ENCODE data around the gene IKZF3. TPM values are rescaled to one million over a fixed set of nuclear protein-coding genes. Genes with fewer than 3 reads are reported as not detected.

IKZF3 gene
- total RNA-seq, 1 experiment from 2014 or later = 0.22 TPM

DNA sequence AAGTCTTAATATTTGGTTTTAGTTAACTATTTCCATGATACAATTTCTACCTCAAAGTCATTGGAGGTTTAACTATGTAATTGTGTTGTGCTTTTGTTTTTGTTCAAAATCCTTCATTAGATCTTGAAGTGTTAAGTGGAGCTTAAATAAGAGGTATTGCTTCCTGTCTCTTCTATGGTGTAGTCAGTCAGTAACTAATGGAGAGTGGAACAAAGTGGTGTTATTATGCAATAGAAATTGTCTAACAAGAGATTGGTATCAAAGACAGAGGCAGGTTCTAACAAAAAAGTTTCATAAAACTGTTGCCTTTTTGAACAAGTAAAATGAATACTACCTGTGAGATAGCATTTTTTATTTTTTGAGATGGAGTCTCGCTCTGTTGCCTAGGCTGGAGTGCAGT is 81.1 kb downstream of the IKZF3 start:
- no peak overlapping the region for H3K27ac Mint-ChIP-seq
- Histone ChIP-seq H3K18ac (ENCODE audit: insufficient read length, low read depth, low read length) (no peak overlapping the region), H2BK20ac (ENCODE audit: low read depth, low read length, poor library complexity, severe bottlenecking) (no peak overlapping the region)

More for the DNA sequence above, 81.1 kb downstream of the IKZF3 start:
- no peak overlapping the region for H4K5ac ChIP-seq (ENCODE audit: insufficient read length, low read depth, low read length)
- H3K14ac ChIP-seq (ENCODE audit: insufficient read depth, low read length) = no peak overlapping the region
- no peaks in the 10 kb centered on the region for H3K27me3 ChIP-seq (ENCODE audit: insufficient read depth, low read length)
- no peaks in the 10 kb centered on the region for H3K36me3 Mint-ChIP-seq (ENCODE audit: insufficient read depth in 1 of 3, low read depth in 3 of 3)
- no peak overlapping the region for H3K23ac ChIP-seq (ENCODE audit: insufficient read length, low read depth, low read length)
- H3K9me3 ChIP-seq (ENCODE audit: control insufficient read depth, low read depth, low read length) = no peaks in the 10 kb centered on the region
- no peaks in the 10 kb centered on the region for H3K9me3 Mint-ChIP-seq
- TF ChIP-seq, protein P1, sequence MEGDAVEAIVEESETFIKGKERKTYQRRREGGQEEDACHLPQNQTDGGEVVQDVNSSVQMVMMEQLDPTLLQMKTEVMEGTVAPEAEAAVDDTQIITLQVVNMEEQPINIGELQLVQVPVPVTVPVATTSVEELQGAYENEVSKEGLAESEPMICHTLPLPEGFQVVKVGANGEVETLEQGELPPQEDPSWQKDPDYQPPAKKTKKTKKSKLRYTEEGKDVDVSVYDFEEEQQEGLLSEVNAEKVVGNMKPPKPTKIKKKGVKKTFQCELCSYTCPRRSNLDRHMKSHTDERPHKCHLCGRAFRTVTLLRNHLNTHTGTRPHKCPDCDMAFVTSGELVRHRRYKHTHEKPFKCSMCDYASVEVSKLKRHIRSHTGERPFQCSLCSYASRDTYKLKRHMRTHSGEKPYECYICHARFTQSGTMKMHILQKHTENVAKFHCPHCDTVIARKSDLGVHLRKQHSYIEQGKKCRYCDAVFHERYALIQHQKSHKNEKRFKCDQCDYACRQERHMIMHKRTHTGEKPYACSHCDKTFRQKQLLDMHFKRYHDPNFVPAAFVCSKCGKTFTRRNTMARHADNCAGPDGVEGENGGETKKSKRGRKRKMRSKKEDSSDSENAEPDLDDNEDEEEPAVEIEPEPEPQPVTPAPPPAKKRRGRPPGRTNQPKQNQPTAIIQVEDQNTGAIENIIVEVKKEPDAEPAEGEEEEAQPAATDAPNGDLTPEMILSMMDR (conservative IDR thresholded peaks at IDR 0.05) = no peak
- H4K91ac ChIP-seq (ENCODE audit: insufficient read length, low read depth, low read length) = no peak overlapping the region
- no peak overlapping the region for H2BK120ac ChIP-seq (ENCODE audit: low read depth, low read length, poor library complexity, severe bottlenecking)
- H3K4ac ChIP-seq (ENCODE audit: low read depth, low read length) = no peak overlapping the region
- no peaks in the 10 kb centered on the region for H4K20me1 ChIP-seq (ENCODE audit: control insufficient read depth, insufficient read depth, insufficient read length)
- H3K4me1 Mint-ChIP-seq = 0 out of 4 replicates have a peak, but pooled peaks cover 0 to 4% of the 10 kb centered on the region in 2 experiments
- H3K27ac ChIP-seq (ENCODE audit: insufficient read length, low read depth, low read length) = no peak overlapping the region
- no peak overlapping the region for H3T11ph ChIP-seq (ENCODE audit: low read length)
- H3K4me2 ChIP-seq (ENCODE audit: insufficient read depth, insufficient read length, low read length) = no peak overlapping the region
- no peak for DNase-seq
- no peak overlapping the region for H2AFZ ChIP-seq (ENCODE audit: low read length)
- no peaks in the 10 kb centered on the region for H3K4me1 ChIP-seq (ENCODE audit: insufficient read depth, low read length)
- H3K79me1 ChIP-seq (ENCODE audit: insufficient read depth, low read depth, low read length, poor library complexity, severe bottlenecking) = no peaks in the 10 kb centered on the region
- H3K27me3 Mint-ChIP-seq (ENCODE audit: low read depth) = peaks cover 6% of the 10 kb centered on the region; the same call in 1 of the 2 replicates
- H4K8ac ChIP-seq (replicated peaks; ENCODE audit: insufficient read length, low read depth, low read length) = no peak overlapping the region
- H2AK5ac ChIP-seq (ENCODE audit: insufficient read length, low read length) = no peak overlapping the region
- H2BK12ac ChIP-seq (ENCODE audit: insufficient read length, low read depth, low read length) = no peak overlapping the region
- H2BK15ac ChIP-seq (ENCODE audit: low read depth, low read length) = no peak overlapping the region
- H3K56ac ChIP-seq (ENCODE audit: insufficient read length, low read depth, low read length) = no peak overlapping the region
- H2BK5ac ChIP-seq (ENCODE audit: insufficient read length, low read length) = no peak overlapping the region
- H3K79me2 ChIP-seq (ENCODE audit: insufficient read depth, low read length) = no peaks in the 10 kb centered on the region
- H3K9ac ChIP-seq (ENCODE audit: extremely low read depth, insufficient read length, low read length) = no peak overlapping the region
- H3K4me3 Mint-ChIP-seq = no peak overlapping the region
- no peaks in the 10 kb centered on the region for H3K23me2 ChIP-seq (ENCODE audit: insufficient read length, low read depth, low read length, poor library complexity, severe bottlenecking)
- no CpG with 5 or more reads among the region's 1 CpG for WGBS (ENCODE audit: extremely low coverage, insufficient read length, low lambda C conversion rate)

Data from H9 (cell line).